Progenitor cell of endocrine pancreas (in vitro differentiated cells): ENCODE results near the gene SH3PXD2A. TPM values are rescaled to one million over a fixed set of nuclear protein-coding genes. Genes with fewer than 3 reads are reported as not detected.
"Not testable (repeated sequence)": the region's sequence is repeated elsewhere in the genome, so short reads cannot be mapped to it uniquely, and the experiment has no call there.

Experiments used
- DNase-seq: peaks from one replicate; pipeline ENCODE4 v3.0.0; 2021; ENCODE audit warnings: low spot score; ENCODE audit not compliant: unreplicated experiment
- H3K27ac Mint-ChIP-seq: 2 replicates; pipeline ENCODE4 v1.8.0; 2021; ENCODE audit warnings: mild to moderate bottlenecking, moderate library complexity, mixed read lengths
- H3K27me3 Mint-ChIP-seq: 2 replicates; pipeline ENCODE4 v1.8.0; 2021; ENCODE audit warnings: mixed read lengths
- H3K36me3 Mint-ChIP-seq: 2 replicates; pipeline ENCODE4 v1.8.0; 2022; ENCODE audit warnings: mixed read lengths; ENCODE audit not compliant: insufficient read depth
- H3K4me1 Mint-ChIP-seq: 2 replicates; pipeline ENCODE4 v1.8.0; 2021; ENCODE audit warnings: low read depth, mixed read lengths
- H3K4me3 Mint-ChIP-seq: 2 replicates; pipeline ENCODE4 v1.8.0; 2021; ENCODE audit warnings: low read depth, mild to moderate bottlenecking, moderate library complexity, mixed read lengths
- H3K9me3 Mint-ChIP-seq: 2 replicates; pipeline ENCODE4 v1.8.0; 2021; ENCODE audit warnings: low read depth, mixed read lengths
- CTCF ChIP-seq: fragments of 200-600 bp; sonication (generic); IDR thresholded peaks from one replicate; pipeline ENCODE4 v1.5.0; 2021; ENCODE audit warnings: antibody characterized with exemption, mild to moderate bottlenecking; ENCODE audit not compliant: unreplicated experiment
- total RNA-seq: library from RNA; stranded (reverse); gene quantifications from 2 replicates; pipeline ENCODE4 v1.2.1, GENCODE V29; 2021

The SH3PXD2A gene
- total RNA-seq, 1 donor from 2014 or later = 28.0 TPM

- H3K36me3 Mint-ChIP-seq = peaks cover 4% of the 10 kb centered on the region
- peaks cover 2% of the 10 kb centered on the region for H3K4me1 Mint-ChIP-seq
- no peak overlapping the region for H3K4me3 Mint-ChIP-seq
- no peak overlapping the region for H3K27ac Mint-ChIP-seq
- H3K9me3 Mint-ChIP-seq = no peaks in the 10 kb centered on the region
- no peak for DNase-seq
- no peak for TF ChIP-seq CTCF
- no peaks in the 10 kb centered on the region for H3K27me3 Mint-ChIP-seq
Observed at GRCh38 chr10:103780242-103781149, 74.9 kb downstream of the SH3PXD2A start.

- H3K27me3 Mint-ChIP-seq = no peaks in the 10 kb centered on the region
- no peaks in the 10 kb centered on the region for H3K4me1 Mint-ChIP-seq
- no peak for DNase-seq
- H3K4me3 Mint-ChIP-seq = no peak overlapping the region
- no peaks in the 10 kb centered on the region for H3K9me3 Mint-ChIP-seq
- H3K36me3 Mint-ChIP-seq = peaks cover 7% of the 10 kb centered on the region
- H3K27ac Mint-ChIP-seq = no peak overlapping the region
- TF ChIP-seq CTCF = no peak
Observed at GRCh38 chr10:103778358-103779139, 76.8 kb downstream of the SH3PXD2A start.

- Mint-ChIP-seq H3K27me3 (no peaks in the 10 kb centered on the region), H3K4me3 (no peak overlapping the region), H3K27ac (no peak overlapping the region), H3K36me3 (peaks cover 5% of the 10 kb centered on the region), H3K4me1 (peaks cover 3% of the 10 kb centered on the region), H3K9me3 (no peaks in the 10 kb centered on the region)
- DNase-seq = no peak
- TF ChIP-seq CTCF = no peak
Observed at GRCh38 chr10:103776878-103777591, 78.3 kb downstream of the SH3PXD2A start.

- TF ChIP-seq CTCF = no peak
- no peaks in the 10 kb centered on the region for H3K9me3 Mint-ChIP-seq
- no peak overlapping the region for H3K27ac Mint-ChIP-seq
- no peaks in the 10 kb centered on the region for H3K27me3 Mint-ChIP-seq
- H3K4me3 Mint-ChIP-seq = no peak overlapping the region
- peaks cover 3% of the 10 kb centered on the region for H3K36me3 Mint-ChIP-seq
- H3K4me1 Mint-ChIP-seq = peaks cover 7% of the 10 kb centered on the region
- no peak for DNase-seq
Observed at GRCh38 chr10:103775776-103776175, 79.6 kb downstream of the SH3PXD2A start.

- peaks cover 11% of the 10 kb centered on the region for H3K4me1 Mint-ChIP-seq
- not testable (repeated sequence) for DNase-seq, H3K36me3 Mint-ChIP-seq, H3K9me3 Mint-ChIP-seq, H3K27me3 Mint-ChIP-seq
- peak overlapping the region; percentile 54 for H3K4me3 Mint-ChIP-seq
- H3K27ac Mint-ChIP-seq = peak overlapping the region; percentile 93
Observed at GRCh38 chr10:103772846-103773245, 82.5 kb downstream of the SH3PXD2A start.
